ENCODE measurements around the gene OAS2.

The OAS2 gene

DNA sequence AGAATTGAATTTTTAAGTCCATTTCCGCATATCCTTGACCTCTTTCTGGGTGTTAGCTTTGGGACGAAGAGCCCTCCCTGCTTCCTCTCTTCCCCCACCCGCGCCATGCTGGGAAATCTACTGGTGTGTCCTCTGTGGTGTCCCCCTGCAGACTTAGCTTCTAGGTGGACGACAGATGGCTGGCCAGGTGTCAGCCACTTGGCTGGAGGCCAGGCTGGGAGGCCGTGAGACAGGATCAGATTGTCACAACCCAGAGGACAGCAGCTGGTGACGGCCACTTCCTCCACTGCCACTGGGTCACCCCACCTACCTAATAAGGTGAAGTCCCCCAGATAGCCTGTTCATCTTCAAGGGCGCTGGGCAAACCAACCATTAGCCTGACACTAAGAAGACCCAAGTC is 64.9 kb downstream of the OAS2 start:
- H3K4me3 Mint-ChIP-seq = no peak overlapping the region
- no peaks in the 10 kb centered on the region for H3K36me3 Mint-ChIP-seq (ENCODE audit: low read depth)
- H3K27me3 Mint-ChIP-seq (ENCODE audit: low read depth) = peaks cover 18% of the 10 kb centered on the region

DNA sequence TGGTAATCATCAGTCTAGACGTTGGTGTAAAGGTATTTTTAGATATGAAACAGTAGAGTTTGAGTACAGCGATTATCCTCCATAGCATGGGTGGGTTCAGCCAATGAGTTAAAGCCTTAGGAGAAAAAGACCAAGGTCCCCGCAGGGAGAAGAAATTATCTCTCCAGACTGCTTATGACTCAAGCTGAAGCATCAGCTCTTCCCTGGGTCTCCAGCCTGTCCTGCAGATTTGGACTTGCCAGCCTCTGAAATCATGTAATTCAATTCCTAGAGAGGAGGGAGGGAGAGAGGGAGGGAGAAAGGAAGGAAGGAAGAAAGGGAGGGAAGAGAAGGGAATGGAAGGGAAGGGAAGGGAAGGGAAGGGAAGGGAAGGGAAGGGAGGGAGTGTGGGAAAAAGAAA is 66.2 kb downstream of the OAS2 start:
- no peak overlapping the region for H3K4me3 Mint-ChIP-seq
- H3K27me3 Mint-ChIP-seq (ENCODE audit: low read depth) = peaks cover 18% of the 10 kb centered on the region
- no peak overlapping the region for H3K27ac Mint-ChIP-seq
- H3K36me3 Mint-ChIP-seq (ENCODE audit: low read depth) = no peaks in the 10 kb centered on the region
- H3K4me1 Mint-ChIP-seq (ENCODE audit: low read depth) = peaks cover 1% of the 10 kb centered on the region
- no peaks in the 10 kb centered on the region for H3K9me3 Mint-ChIP-seq

More for the DNA sequence above, 64.9 kb downstream of the OAS2 start:
- no peaks in the 10 kb centered on the region for H3K9me3 Mint-ChIP-seq
- no peak overlapping the region for H3K27ac Mint-ChIP-seq
- peaks cover 1% of the 10 kb centered on the region for H3K4me1 Mint-ChIP-seq (ENCODE audit: low read depth)

GRCh38 chr12:113048716-113049127 is 70.4 kb downstream of the OAS2 start:
- H3K9me3 Mint-ChIP-seq = no peaks in the 10 kb centered on the region
- H3K36me3 Mint-ChIP-seq (ENCODE audit: low read depth) = no peaks in the 10 kb centered on the region
- H3K4me1 Mint-ChIP-seq (ENCODE audit: low read depth) = no peaks in the 10 kb centered on the region
- H3K4me3 Mint-ChIP-seq = no peak overlapping the region
- H3K27me3 Mint-ChIP-seq (ENCODE audit: low read depth) = peaks cover 16% of the 10 kb centered on the region
- H3K27ac Mint-ChIP-seq = peak overlapping the region; percentile 37

GRCh38 chr12:113049976-113050742 is 71.8 kb downstream of the OAS2 start:
- no peaks in the 10 kb centered on the region for H3K9me3 Mint-ChIP-seq
- no peak overlapping the region for H3K4me3 Mint-ChIP-seq
- H3K27me3 Mint-ChIP-seq (ENCODE audit: low read depth) = peaks cover 17% of the 10 kb centered on the region
- no peaks in the 10 kb centered on the region for H3K4me1 Mint-ChIP-seq (ENCODE audit: low read depth)
- H3K27ac Mint-ChIP-seq = no peak overlapping the region
- H3K36me3 Mint-ChIP-seq (ENCODE audit: low read depth) = no peaks in the 10 kb centered on the region

- peaks cover 18% of the 10 kb centered on the region for H3K27me3 Mint-ChIP-seq (ENCODE audit: low read depth)
- no peaks in the 10 kb centered on the region for H3K36me3 Mint-ChIP-seq (ENCODE audit: low read depth)
- no peaks in the 10 kb centered on the region for H3K9me3 Mint-ChIP-seq
- H3K4me1 Mint-ChIP-seq (ENCODE audit: low read depth) = no peaks in the 10 kb centered on the region
- H3K27ac Mint-ChIP-seq = no peak overlapping the region
- H3K4me3 Mint-ChIP-seq = no peak overlapping the region
These were observed 72.5 kb downstream of the OAS2 start for GRCh38 chr12:113050795-113051194.

- H3K27me3 Mint-ChIP-seq (ENCODE audit: low read depth) = peaks cover 25% of the 10 kb centered on the region
- H3K9me3 Mint-ChIP-seq = no peaks in the 10 kb centered on the region
- H3K4me3 Mint-ChIP-seq = no peak overlapping the region
- H3K36me3 Mint-ChIP-seq (ENCODE audit: low read depth) = no peaks in the 10 kb centered on the region
- H3K27ac Mint-ChIP-seq = no peak overlapping the region
- H3K4me1 Mint-ChIP-seq (ENCODE audit: low read depth) = peaks cover 3% of the 10 kb centered on the region
These were observed 73.4 kb downstream of the OAS2 start for GRCh38 chr12:113051759-113052158.

DNA sequence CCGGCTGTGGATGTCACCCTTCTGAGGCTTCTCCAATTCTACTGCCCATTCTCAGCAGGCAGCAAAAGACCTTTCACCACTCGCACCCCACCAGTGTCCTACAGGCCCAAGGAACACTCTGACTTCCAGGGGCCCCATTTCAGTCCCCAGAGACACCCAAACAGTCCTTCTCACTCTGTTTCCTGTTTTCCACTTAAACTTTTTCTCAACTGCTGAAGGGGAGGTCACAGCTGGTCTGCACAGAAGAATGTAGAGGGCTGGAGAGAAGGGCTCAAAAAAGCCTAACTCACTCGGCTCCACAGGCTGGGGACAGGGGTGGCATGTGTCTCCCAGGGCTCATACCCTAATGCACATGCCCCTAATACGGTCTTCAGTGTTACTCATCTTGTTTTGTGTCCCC is 74.0 kb downstream of the OAS2 start:
- peaks cover 3% of the 10 kb centered on the region for H3K4me1 Mint-ChIP-seq (ENCODE audit: low read depth)
- H3K4me3 Mint-ChIP-seq = no peak overlapping the region
- no peaks in the 10 kb centered on the region for H3K36me3 Mint-ChIP-seq (ENCODE audit: low read depth)
- peaks cover 25% of the 10 kb centered on the region for H3K27me3 Mint-ChIP-seq (ENCODE audit: low read depth)
- H3K9me3 Mint-ChIP-seq = no peaks in the 10 kb centered on the region
- no peak overlapping the region for H3K27ac Mint-ChIP-seq

GRCh38 chr12:113054948-113055486 is 76.7 kb downstream of the OAS2 start:
- H3K36me3 Mint-ChIP-seq (ENCODE audit: low read depth) = no peaks in the 10 kb centered on the region
- H3K27ac Mint-ChIP-seq = no peak overlapping the region
- peaks cover 28% of the 10 kb centered on the region for H3K27me3 Mint-ChIP-seq (ENCODE audit: low read depth)
- H3K4me1 Mint-ChIP-seq (ENCODE audit: low read depth) = peaks cover 3% of the 10 kb centered on the region
- no peaks in the 10 kb centered on the region for H3K9me3 Mint-ChIP-seq
- H3K4me3 Mint-ChIP-seq = no peak overlapping the region

- Mint-ChIP-seq H3K27ac (no peak overlapping the region), H3K9me3 (no peaks in the 10 kb centered on the region), H3K27me3 (ENCODE audit: low read depth) (peaks cover 28% of the 10 kb centered on the region), H3K4me3 (no peak overlapping the region), H3K36me3 (ENCODE audit: low read depth) (no peaks in the 10 kb centered on the region), H3K4me1 (ENCODE audit: low read depth) (peaks cover 3% of the 10 kb centered on the region)
These were observed 77.5 kb downstream of the OAS2 start for GRCh38 chr12:113055594-113056380.

DNA sequence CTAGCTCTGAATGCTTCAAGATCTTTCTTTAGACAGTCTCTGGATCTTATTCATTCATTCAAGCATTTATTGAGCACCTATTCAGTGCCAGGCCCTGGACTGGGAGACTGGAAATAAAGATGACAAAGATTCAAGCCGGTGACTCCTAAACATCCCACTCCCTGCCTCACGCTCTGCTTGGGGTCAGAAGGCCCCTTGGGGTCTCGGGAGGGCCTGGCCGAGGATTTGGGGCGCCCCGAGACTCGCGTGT is 78.0 kb downstream of the OAS2 start:
- H3K36me3 Mint-ChIP-seq (ENCODE audit: low read depth) = no peaks in the 10 kb centered on the region
- no peak overlapping the region for H3K27ac Mint-ChIP-seq
- peaks cover 28% of the 10 kb centered on the region for H3K27me3 Mint-ChIP-seq (ENCODE audit: low read depth)
- H3K9me3 Mint-ChIP-seq = no peaks in the 10 kb centered on the region
- H3K4me1 Mint-ChIP-seq (ENCODE audit: low read depth) = peaks cover 3% of the 10 kb centered on the region
- H3K4me3 Mint-ChIP-seq = peak overlapping the region; percentile 18

- Mint-ChIP-seq H3K27me3 (ENCODE audit: low read depth) (peaks cover 28% of the 10 kb centered on the region), H3K9me3 (no peaks in the 10 kb centered on the region), H3K36me3 (ENCODE audit: low read depth) (no peaks in the 10 kb centered on the region), H3K27ac (no peak within 1 kb of the TSS), H3K4me1 (ENCODE audit: low read depth) (peaks cover 3% of the 10 kb centered on the region), H3K4me3 (peak within 1 kb of the TSS; percentile 18)
These were observed 78.5 kb downstream of the OAS2 start, which contains the start of gene DTX1 for GRCh38 chr12:113056631-113057488. DTX1 (plus strand) TSS chr12:113056730; CDS start chr12:113058193, 1,463 bp downstream.

DNA sequence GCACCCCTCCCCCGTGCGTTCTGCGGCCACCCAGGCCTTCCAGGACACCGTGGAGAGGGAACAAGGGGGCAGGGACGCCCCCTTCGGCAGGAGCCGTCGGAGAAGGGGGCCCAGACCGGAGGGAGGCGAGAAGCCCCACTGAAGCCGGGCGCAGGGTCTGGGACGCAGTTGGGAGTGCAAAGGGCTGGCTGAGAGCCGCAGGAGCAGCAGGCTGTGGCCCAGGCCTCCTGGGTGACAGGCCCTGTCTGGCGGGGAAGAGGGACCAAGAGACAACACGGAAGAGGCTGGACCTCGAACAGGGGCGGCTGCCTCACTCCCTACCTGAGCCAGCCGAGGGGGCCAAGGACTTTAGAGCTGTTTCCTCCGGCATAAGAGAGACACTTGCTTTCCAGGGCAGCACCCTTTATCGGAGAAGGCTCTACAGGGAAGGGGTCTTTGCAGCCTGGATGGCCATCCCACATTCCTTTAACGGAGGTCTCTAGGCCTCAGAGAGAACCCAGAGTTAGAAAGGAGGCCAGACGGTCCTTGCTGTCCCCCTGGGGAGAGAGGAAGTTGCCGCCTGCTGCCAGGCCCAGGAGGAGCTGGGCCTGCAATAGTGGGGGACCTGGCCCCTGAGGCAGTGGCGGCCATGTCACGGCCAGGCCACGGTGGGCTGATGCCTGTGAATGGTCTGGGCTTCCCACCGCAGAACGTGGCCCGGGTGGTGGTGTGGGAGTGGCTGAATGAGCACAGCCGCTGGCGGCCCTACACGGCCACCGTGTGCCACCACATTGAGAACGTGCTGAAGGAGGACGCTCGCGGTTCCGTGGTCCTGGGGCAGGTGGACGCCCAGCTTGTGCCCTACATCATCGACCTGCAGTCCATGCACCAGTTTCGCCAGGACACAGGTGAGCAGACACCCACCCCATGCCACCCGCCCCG is 79.5 kb downstream of the OAS2 start:
- Mint-ChIP-seq H3K36me3 (ENCODE audit: low read depth) (no peaks in the 10 kb centered on the region), H3K9me3 (no peaks in the 10 kb centered on the region), H3K27ac (no peak overlapping the region), H3K4me3 (no peak overlapping the region), H3K4me1 (ENCODE audit: low read depth) (peaks cover 3% of the 10 kb centered on the region), H3K27me3 (ENCODE audit: low read depth) (peaks cover 28% of the 10 kb centered on the region)

GRCh38 chr12:113058553-113058952 is 80.2 kb downstream of the OAS2 start:
- no peaks in the 10 kb centered on the region for H3K36me3 Mint-ChIP-seq (ENCODE audit: low read depth)
- no peaks in the 10 kb centered on the region for H3K9me3 Mint-ChIP-seq
- H3K27ac Mint-ChIP-seq = no peak overlapping the region
- no peak overlapping the region for H3K4me3 Mint-ChIP-seq
- peaks cover 3% of the 10 kb centered on the region for H3K4me1 Mint-ChIP-seq (ENCODE audit: low read depth)
- peaks cover 24% of the 10 kb centered on the region for H3K27me3 Mint-ChIP-seq (ENCODE audit: low read depth)

Data from T-helper 1 cell treated with Interleukin-12 subunit alpha and Interleukin-12 subunit beta and Interleukin-4 antibody, amounts not matched to agents 30 μg/mL and 1 μg/mL, for 36 hours (primary cell).